Testis (tissue), 2 donors: ENCODE results near the gene RHOT1.

ENCODE experiments used
- POLR2A ChIP-seq: fragments of 450-650 bp; IDR thresholded peaks from one replicate; pipeline ENCODE4 v1.6.1; 2017; ENCODE audit warnings: antibody characterized with exemption, mild to moderate bottlenecking, moderate library complexity
- TF ChIP-seq, protein P1 (sequence below), 3 experiments: fragments of 450-650 bp in 2 of 3; fragments of 200-600 bp in 1 of 3; sonication (generic) in 1 of 3; IDR thresholded peaks; one replicate each; pipeline ENCODE4 v1.5.1; 2016 to 2019; ENCODE audit warnings: antibody characterized with exemption in 3 of 3, mild to moderate bottlenecking in 2 of 3, moderate library complexity in 1 of 3

DNA sequence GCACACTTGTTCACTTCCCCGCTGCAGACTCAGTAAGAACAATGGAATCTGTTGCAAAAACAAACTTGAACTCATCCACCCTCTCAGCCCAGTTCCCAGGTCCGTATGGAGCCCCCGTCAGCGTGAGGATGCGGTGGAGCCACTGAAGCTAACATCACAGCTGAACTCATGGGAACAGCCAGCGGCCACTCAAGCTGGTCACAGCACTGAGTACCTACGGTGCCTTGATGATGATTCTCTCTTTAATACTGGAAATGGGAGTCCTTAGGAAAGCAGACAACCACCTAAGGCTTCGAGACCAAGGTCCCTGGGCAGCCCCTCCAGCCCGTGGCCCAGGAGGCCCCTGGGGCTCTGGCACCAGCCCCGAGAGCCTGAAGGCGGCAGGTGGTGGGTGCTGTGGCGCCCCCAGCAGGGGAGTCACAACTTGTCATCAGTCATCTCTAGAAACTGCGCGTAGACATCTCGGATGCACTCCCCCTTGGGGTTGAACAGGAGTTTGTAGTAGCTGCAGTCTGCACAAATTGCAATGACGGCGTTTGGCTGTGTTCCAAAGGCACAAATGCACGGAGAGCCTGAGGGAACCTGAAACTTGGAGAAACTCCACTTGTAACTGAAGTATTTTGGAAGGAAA, 31.0 kb upstream of the RHOT1 start:
- TF ChIP-seq, protein P1, sequence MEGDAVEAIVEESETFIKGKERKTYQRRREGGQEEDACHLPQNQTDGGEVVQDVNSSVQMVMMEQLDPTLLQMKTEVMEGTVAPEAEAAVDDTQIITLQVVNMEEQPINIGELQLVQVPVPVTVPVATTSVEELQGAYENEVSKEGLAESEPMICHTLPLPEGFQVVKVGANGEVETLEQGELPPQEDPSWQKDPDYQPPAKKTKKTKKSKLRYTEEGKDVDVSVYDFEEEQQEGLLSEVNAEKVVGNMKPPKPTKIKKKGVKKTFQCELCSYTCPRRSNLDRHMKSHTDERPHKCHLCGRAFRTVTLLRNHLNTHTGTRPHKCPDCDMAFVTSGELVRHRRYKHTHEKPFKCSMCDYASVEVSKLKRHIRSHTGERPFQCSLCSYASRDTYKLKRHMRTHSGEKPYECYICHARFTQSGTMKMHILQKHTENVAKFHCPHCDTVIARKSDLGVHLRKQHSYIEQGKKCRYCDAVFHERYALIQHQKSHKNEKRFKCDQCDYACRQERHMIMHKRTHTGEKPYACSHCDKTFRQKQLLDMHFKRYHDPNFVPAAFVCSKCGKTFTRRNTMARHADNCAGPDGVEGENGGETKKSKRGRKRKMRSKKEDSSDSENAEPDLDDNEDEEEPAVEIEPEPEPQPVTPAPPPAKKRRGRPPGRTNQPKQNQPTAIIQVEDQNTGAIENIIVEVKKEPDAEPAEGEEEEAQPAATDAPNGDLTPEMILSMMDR (IDR thresholded peaks at IDR 0.05): peak in 1 of 3 experiments; percentile 23
- TF ChIP-seq POLR2A: no peak
